IMR-90 (cell line): ENCODE results near the gene CNTLN. TPM values are rescaled to one million over a fixed set of nuclear protein-coding genes. Genes with fewer than 3 reads are reported as not detected.
A peak's percentile ranks its signal among the peaks of the same experiment; 100 is the strongest.

Experiments
- ATAC-seq: fragments of 200-7000 bp; cut with Tn5 transposase; 2 replicates; pipeline ENCODE4 v1.9.1; 2020; ENCODE audit warnings: low read depth, mild to moderate bottlenecking, moderate library complexity
- BruUV-seq: library from RNA; stranded (reverse); fragments of 400-500 nt; replicated peaks from 2 replicates; lab custom pipeline; 2021; lab: Mats Ljungman, UMichigan
- CTCF ChIA-PET: fragments of 300-600 bp; formaldehyde crosslinking; extraction: SDS; loops from one replicate; lab custom pipeline; 2021; ENCODE audit warnings: antibody characterized with exemption; lab: Yijun Ruan, JAX
- POLR2A ChIA-PET: fragments of 300-600 bp; sonication (Branson Sonifier 250); formaldehyde crosslinking; loops from one replicate; lab custom pipeline; 2022; ENCODE audit warnings: antibody characterized with exemption; ENCODE audit not compliant: unreplicated experiment; lab: Charles Lee
- DNase-seq: peaks from one replicate; pipeline ENCODE4 v3.0.0; 2013
- H2AFZ ChIP-seq: replicated peaks from 2 replicates; pipeline ENCODE3; 2013; ENCODE audit warnings: low read length, mild to moderate bottlenecking; ENCODE audit not compliant: poor library complexity
- H2AK5ac ChIP-seq: 2 replicates; pipeline ENCODE4 v1.6.1; 2013; ENCODE audit warnings: low read depth, low read length, inconsistent platforms
- H2AK9ac ChIP-seq: replicated peaks from 2 replicates; pipeline ENCODE3; 2013; ENCODE audit warnings: mild to moderate bottlenecking, low read depth, low read length, moderate library complexity; ENCODE audit not compliant: poor library complexity
- H2BK120ac ChIP-seq: 2 replicates; pipeline ENCODE4 v1.6.1; 2013; ENCODE audit warnings: low read depth, low read length, inconsistent platforms
- H2BK15ac ChIP-seq: 3 replicates; pipeline ENCODE4 v1.6.1; 2013; ENCODE audit warnings: low read depth, low read length, inconsistent platforms
- H2BK20ac ChIP-seq: 2 replicates; pipeline ENCODE4 v1.6.1; 2013; ENCODE audit warnings: low read depth, mild to moderate bottlenecking, inconsistent platforms, low read length, moderate library complexity
- H2BK5ac ChIP-seq: 2 replicates; pipeline ENCODE4 v1.6.1; 2013; ENCODE audit warnings: mild to moderate bottlenecking, low read depth, low read length, inconsistent platforms; ENCODE audit not compliant: poor library complexity, severe bottlenecking
- H3K14ac ChIP-seq: replicated peaks from 2 replicates; pipeline ENCODE4 v1.6.1; 2013; ENCODE audit warnings: low read depth, low read length, inconsistent platforms
- H3K18ac ChIP-seq: 2 replicates; pipeline ENCODE4 v1.6.1; 2013; ENCODE audit warnings: low read depth, low read length, control low read depth
- H3K23ac ChIP-seq: 2 replicates; pipeline ENCODE4 v1.6.1; 2013; ENCODE audit warnings: low read depth, low read length, inconsistent platforms
- H3K27ac ChIP-seq: 2 replicates; pipeline ENCODE4 v1.5.1; 2013; ENCODE audit warnings: mild to moderate bottlenecking, control low read depth, low read length; ENCODE audit not compliant: insufficient read depth
- H3K27me3 ChIP-seq: 2 replicates; pipeline ENCODE4 v1.6.1; 2013; ENCODE audit warnings: low read length; ENCODE audit not compliant: control insufficient read depth, insufficient read depth
- H3K36me3 ChIP-seq: 2 replicates; pipeline ENCODE4 v1.6.1; 2013; ENCODE audit warnings: low read length, mixed read lengths; ENCODE audit not compliant: control insufficient read depth, insufficient read depth
- H3K4ac ChIP-seq: 2 replicates; pipeline ENCODE4 v1.6.1; 2013; ENCODE audit warnings: low read depth, low read length, inconsistent platforms
- H3K4me1 ChIP-seq: 2 replicates; pipeline ENCODE4 v1.6.1; 2013; ENCODE audit warnings: low read length, mixed read lengths; ENCODE audit not compliant: control insufficient read depth, insufficient read depth
- H3K4me2 ChIP-seq: 2 replicates; pipeline ENCODE4 v1.6.1; 2013; ENCODE audit warnings: low read depth, mild to moderate bottlenecking, control low read depth, low read length, moderate library complexity
- H3K4me3 ChIP-seq: 2 replicates; pipeline ENCODE4 v1.5.1; 2013; ENCODE audit warnings: low read depth, mild to moderate bottlenecking, control low read depth, low read length, moderate library complexity; ENCODE audit not compliant: insufficient read depth
- H3K56ac ChIP-seq: 2 replicates; pipeline ENCODE4 v1.6.1; 2013; ENCODE audit warnings: low read length, inconsistent platforms; ENCODE audit not compliant: insufficient read depth; ENCODE audit errors: extremely low read depth
- H3K79me1 ChIP-seq, 2 experiments: 2 replicates each; pipeline ENCODE4 v1.6.1; 2013; ENCODE audit warnings: low read length in 2 of 2, inconsistent platforms in 1 of 2, low read depth in 1 of 2
- H3K9ac ChIP-seq: 2 replicates; pipeline ENCODE4 v1.6.1; 2013; ENCODE audit warnings: low read depth, low read length, control low read depth
- H3K9me1 ChIP-seq: 2 replicates; pipeline ENCODE4 v1.6.1; 2013; ENCODE audit warnings: low read length, inconsistent platforms; ENCODE audit not compliant: insufficient read depth
- H3K9me3 ChIP-seq: 2 replicates; pipeline ENCODE4 v1.6.1; 2013; ENCODE audit warnings: low read length; ENCODE audit not compliant: control insufficient read depth, insufficient read depth
- H4K20me1 ChIP-seq: 2 replicates; pipeline ENCODE4 v1.6.1; 2013; ENCODE audit warnings: low read length, inconsistent platforms; ENCODE audit not compliant: insufficient read depth
- H4K5ac ChIP-seq: 2 replicates; pipeline ENCODE4 v1.6.1; 2013; ENCODE audit warnings: mild to moderate bottlenecking, low read depth, low read length, control low read depth
- H4K8ac ChIP-seq, 2 experiments: 2 replicates each; pipeline ENCODE4 v1.6.1; 2013; ENCODE audit warnings: low read depth in 2 of 2, low read length in 2 of 2, control low read depth in 1 of 2, inconsistent platforms in 1 of 2
- H4K91ac ChIP-seq: 2 replicates; pipeline ENCODE4 v1.6.1; 2013; ENCODE audit warnings: low read depth, low read length, inconsistent platforms; ENCODE audit not compliant: insufficient read depth
- CEBPB ChIP-seq: IDR thresholded peaks from 2 replicates; pipeline ENCODE4 v1.6.1; 2012; ENCODE audit warnings: low read depth, low read length, improper control_type of control experiment
- FOS ChIP-seq: fragments of 150-350 bp; IDR thresholded peaks from 2 replicates; pipeline ENCODE4 v1.6.1; 2016; ENCODE audit warnings: low read depth, low read length
- MAZ ChIP-seq: IDR thresholded peaks from 2 replicates; pipeline ENCODE4 v1.6.1; 2012; ENCODE audit warnings: low read depth, mild to moderate bottlenecking, low read length, improper control_type of control experiment, moderate library complexity, borderline replicate concordance
- WGBS, 2 experiments: methylation state at CpG; one replicate each; pipeline versions ENCODE4 v1.1.5 to v1.1.7; 2013; ENCODE audit warnings: missing lambda C conversion rate in 2 of 2; ENCODE audit not compliant: insufficient read length in 1 of 2; ENCODE audit errors: extremely low coverage in 2 of 2; 5-methylcytosine and 5-hydroxymethylcytosine counted together
- dilution Hi-C: fragments of 300-500 bp; cut with HindIII; formaldehyde crosslinking; loops from one replicate; pipeline ENCODE4 v1.14.3; 2018; ENCODE audit warnings: low sequenced_read_pairs; ENCODE audit not compliant: unreplicated experiment
- in situ Hi-C: fragments of 300-500 bp; cut with MboI; formaldehyde crosslinking; loops from 3 replicates; pipeline ENCODE4 v1.14.3; 2019; ENCODE audit warnings: low sequenced_read_pairs, inconsistent platforms, mixed read lengths
- intact Hi-C: fragments of 100-400 bp; cut with micrococcal nuclease; formaldehyde crosslinking; loops from 2 replicates; pipeline ENCODE4 v1.10.0; 2022
- polyA plus RNA-seq, 3 experiments: library from polyadenylated mRNA; depleted of rRNA; stranded (reverse); fragments of >200 nt; gene quantifications; 2 replicates each; pipeline ENCODE4 v1.2.3, GENCODE V29; 2012; ENCODE audit warnings: low replicate concordance in 1 of 3
- total RNA-seq: library from RNA; depleted of rRNA; stranded (reverse); fragments of >200 nt; gene quantifications from 2 replicates; pipeline ENCODE4 v1.2.3, GENCODE V29; 2012
- TF ChIP-seq, protein P1 (sequence below): fragments of 150-350 bp; IDR thresholded peaks from 2 replicates; pipeline ENCODE4 v1.6.1; 2017; ENCODE audit warnings: mild to moderate bottlenecking, antibody characterized with exemption, low read length, low read depth

The CNTLN gene
- total and polyA plus RNA-seq, 2 of the 4 experiments (the other 2 are of a cell fraction) = 3.8 to 5.9 TPM

DNA sequence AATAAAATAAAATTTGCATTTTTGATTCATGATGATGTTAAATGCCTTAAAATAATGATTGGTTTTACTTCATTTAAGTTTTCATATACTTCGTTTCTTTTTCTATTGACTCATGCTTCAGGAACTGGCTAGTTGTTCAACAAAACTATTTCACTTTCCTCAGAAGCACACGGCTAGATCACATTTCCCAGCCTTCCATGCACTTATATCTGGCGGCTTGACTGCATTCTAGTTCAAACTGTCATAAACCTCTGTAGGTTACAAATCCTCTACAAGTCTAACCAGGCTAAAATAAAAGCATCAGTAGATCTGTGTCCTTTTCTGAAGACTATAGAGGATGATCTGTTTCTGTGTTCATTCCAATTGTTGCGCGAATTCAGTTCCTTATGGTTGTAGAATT is 46.3 kb upstream of the CNTLN start (continued):
- TF ChIP-seq, protein P1, sequence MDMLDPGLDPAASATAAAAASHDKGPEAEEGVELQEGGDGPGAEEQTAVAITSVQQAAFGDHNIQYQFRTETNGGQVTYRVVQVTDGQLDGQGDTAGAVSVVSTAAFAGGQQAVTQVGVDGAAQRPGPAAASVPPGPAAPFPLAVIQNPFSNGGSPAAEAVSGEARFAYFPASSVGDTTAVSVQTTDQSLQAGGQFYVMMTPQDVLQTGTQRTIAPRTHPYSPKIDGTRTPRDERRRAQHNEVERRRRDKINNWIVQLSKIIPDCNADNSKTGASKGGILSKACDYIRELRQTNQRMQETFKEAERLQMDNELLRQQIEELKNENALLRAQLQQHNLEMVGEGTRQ = no peak
- no peak for TF ChIP-seq FOS

DNA sequence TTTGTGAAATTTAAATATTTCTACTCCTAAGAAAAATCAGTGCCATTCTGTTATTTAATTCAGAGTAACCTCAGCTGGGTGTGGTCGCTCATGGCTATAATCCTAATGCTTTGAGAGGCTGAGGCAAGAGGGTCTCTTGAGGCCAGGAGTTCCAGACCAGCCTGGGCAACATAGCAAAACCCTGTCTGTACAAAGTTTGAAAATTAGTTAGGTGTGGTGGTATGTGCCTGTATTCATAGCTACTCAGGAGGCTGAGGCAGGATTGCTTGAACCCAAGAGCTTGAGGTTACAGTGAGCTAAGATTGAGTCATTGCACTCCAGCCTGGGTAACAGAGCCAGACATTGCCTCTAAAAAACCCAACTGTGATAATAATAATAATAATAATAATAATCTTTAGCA is 44.8 kb upstream of the CNTLN start:
- no peaks in the 10 kb centered on the region for H4K20me1 ChIP-seq
- no TSS peak for BruUV-seq
- in situ Hi-C loops = no loop called here
- ChIA-PET CTCF (interaction anchor here (1.0 kb wide), 1 partner anchor 28 kb away, joined by 3 read pairs; no protein-coding TSS in a partner anchor), POLR2A (no interaction called here)
- no peaks in the 10 kb centered on the region for H3K79me1 ChIP-seq
- dilution Hi-C loops = no loop called here
- no peak overlapping the region for H3K4ac ChIP-seq
- DNase-seq = peak; percentile 2
- no peak overlapping the region for H2BK15ac ChIP-seq
- no peak overlapping the region for H4K91ac ChIP-seq
- H3K23ac ChIP-seq = no peak overlapping the region
- no peak overlapping the region for H4K5ac ChIP-seq
- H3K9ac ChIP-seq = no peak overlapping the region
- no peaks in the 10 kb centered on the region for H3K9me3 ChIP-seq
- H3K27ac ChIP-seq = no peak overlapping the region
- no peaks in the 10 kb centered on the region for H3K27me3 ChIP-seq
- H3K4me1 ChIP-seq = no peaks in the 10 kb centered on the region
- H2AFZ ChIP-seq = no peak overlapping the region
- intact Hi-C loops = no loop called here
- no peak for ATAC-seq
- H2BK120ac ChIP-seq = no peak overlapping the region
- no peak overlapping the region for H3K14ac ChIP-seq
- H4K8ac ChIP-seq = no peak overlapping the region
- no CpG with 5 or more reads among the region's 1 CpG for WGBS, 2 experiments
- TF ChIP-seq CEBPB (no peak), MAZ (no peak)
- H3K9me1 ChIP-seq = no peaks in the 10 kb centered on the region
- no peak overlapping the region for H2AK5ac ChIP-seq
- H3K4me3 ChIP-seq = no peak overlapping the region
- H2BK20ac ChIP-seq = no peak overlapping the region
- no peak overlapping the region for H3K18ac ChIP-seq
- H3K4me2 ChIP-seq = no peak overlapping the region
- H3K56ac ChIP-seq = no peak overlapping the region
- no peak overlapping the region for H2AK9ac ChIP-seq
- no peak overlapping the region for H2BK5ac ChIP-seq
- H3K36me3 ChIP-seq = no peaks in the 10 kb centered on the region
